GM19455 (cell line): Measurements from ENCODE around the gene ADAM8.
"Not testable (repeated sequence)": the region's sequence is repeated elsewhere in the genome, so short reads cannot be mapped to it uniquely, and the experiment has no call there.

Source experiments
- ATAC-seq: cut with Tn5 transposase; IDR thresholded peaks from one replicate; pipeline ENCODE4 v1.9.1; 2021; ENCODE audit not compliant: unreplicated experiment

The ADAM8 gene

DNA sequence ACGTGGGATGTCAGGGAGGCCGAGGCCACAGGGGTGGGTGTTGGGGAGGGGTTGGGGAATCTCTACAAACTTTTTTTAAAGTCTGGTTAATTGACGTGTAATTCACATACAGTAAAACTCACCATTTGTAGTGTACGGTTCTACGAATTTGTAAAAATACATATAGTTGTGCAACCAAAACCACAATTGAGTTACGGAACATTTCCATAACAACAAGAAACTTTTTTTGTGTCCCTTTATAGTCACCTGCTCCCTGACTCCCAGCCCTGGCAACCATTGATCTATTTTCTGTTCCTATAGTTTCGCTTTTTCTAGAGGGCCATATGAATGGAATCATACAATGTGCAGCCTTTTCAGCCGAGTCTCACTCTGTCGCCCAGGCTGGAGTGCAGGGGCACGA, 41.9 kb downstream of the ADAM8 start:
- ATAC-seq = not testable (repeated sequence)

DNA sequence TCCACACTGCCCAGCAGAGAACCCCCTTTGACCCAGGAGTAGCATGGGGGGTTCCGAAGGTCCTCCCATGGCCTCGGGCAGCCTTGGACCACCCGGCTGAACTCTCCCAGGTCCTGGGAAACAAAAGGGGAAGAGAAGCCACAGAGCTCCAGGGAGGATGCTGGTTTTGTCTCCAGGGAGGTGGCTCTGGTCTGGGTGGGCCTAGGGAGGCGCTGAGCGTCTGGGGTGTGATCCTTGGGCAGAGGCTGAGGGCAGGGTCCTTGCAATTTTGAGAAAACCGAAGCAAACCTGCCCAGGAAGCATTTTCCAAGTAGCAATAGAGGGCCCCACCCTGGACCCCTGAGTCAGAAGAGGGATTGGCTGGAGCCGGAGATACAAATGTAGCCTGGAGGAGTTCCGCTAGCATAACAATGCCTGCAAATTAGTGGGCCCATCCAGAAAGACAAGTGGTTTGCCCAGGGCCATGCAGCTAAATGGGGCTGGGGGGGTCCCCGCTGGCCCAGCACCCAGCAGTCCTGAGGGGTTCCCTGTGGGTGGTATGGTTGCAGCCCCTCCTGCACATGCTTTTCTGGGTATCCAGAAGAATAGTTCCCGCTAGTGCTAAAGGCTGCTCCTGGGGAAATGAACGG, 44.6 kb downstream of the ADAM8 start:
- no peak for ATAC-seq

DNA sequence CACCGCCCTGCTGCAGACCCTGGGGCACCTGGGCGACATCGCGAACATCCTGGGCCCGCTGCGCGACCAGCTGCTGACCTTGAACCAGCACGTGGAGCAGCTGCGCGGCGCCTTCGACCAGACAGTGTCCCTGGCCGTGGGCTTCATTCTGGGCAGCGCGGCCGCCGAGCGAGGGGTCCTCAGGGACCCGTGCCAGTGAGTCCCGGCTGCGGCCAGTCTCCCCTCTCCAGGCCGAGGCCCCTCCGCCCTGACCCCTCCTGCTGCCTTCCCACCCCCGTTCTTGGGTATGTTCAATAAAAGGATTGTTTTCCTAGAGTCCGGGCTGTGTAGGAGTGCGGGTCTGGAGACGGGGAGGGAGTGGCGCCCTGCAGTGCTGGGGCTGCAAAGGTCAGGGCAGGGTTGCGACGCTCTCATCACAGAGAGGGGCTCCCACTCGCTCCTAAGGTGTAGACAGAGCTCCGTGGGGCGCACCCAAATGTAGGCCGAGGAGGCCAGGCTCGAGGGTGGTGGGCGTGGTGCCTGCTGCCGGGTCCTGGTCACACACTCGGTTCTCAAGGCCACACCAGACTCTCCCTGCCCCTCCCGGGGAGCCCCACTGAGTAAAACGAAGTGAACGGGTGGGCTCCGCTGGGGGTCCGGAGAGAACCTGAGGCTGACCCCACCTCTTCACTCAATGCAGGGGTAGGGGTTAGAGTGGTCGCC, 45.3 kb downstream of the ADAM8 start:
- ATAC-seq = no peak

DNA sequence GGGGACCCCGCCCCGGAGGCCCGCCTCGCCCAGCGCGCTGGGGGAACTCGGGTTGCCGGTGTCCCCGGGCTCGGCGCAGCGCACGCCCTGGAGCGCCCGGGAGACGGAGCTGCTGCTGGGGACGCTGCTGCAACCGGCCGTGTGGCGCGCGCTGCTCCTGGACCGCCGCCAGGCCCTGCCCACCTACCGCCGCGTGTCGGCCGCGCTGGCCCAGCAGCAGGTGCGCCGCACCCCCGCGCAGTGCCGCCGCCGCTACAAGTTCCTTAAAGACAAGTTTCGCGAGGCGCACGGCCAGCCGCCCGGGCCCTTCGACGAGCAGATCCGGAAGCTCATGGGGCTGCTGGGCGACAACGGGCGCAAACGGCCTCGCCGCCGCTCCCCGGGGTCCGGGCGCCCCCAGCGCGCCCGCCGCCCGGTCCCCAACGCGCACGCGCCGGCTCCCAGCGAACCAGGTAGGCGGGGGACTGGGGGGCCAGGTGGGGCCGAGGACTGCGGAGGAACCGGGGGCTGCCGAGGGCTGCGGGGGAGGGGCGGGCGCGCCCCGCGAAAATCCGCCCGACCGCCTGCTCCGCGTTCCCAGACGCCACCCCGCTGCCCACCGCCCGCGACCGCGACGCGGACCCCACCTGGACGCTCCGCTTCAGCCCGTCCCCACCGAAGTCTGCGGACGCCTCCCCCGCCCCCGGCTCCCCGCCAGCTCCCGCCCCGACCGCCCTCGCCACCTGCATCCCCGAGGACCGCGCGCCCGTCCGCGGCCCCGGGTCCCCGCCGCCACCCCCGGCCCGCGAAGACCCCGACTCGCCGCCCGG, 46.1 kb downstream of the ADAM8 start:
- ATAC-seq = no peak

DNA sequence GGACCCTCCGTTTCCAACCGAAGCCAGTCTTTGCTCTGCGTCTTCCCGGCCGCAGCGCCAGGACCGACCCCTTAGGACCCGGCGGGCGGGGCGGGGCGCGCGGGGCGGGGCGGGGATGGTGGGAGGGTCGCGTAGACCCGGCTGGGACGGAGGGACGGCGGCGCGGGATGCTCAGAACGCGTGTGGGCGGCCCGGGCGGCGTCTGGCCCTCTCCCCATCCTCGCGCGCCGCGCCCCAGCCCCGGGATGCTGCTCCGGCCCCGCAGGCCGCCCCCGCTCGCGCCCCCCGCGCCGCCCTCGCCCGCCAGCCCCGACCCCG, 46.7 kb downstream of the ADAM8 start, which contains the start of gene UTF1:
UTF1 (plus strand) TSS at position 174 of the 318 bp plus-strand sequence; CDS start at position 246, 72 bp downstream.
- ATAC-seq = no peak

DNA sequence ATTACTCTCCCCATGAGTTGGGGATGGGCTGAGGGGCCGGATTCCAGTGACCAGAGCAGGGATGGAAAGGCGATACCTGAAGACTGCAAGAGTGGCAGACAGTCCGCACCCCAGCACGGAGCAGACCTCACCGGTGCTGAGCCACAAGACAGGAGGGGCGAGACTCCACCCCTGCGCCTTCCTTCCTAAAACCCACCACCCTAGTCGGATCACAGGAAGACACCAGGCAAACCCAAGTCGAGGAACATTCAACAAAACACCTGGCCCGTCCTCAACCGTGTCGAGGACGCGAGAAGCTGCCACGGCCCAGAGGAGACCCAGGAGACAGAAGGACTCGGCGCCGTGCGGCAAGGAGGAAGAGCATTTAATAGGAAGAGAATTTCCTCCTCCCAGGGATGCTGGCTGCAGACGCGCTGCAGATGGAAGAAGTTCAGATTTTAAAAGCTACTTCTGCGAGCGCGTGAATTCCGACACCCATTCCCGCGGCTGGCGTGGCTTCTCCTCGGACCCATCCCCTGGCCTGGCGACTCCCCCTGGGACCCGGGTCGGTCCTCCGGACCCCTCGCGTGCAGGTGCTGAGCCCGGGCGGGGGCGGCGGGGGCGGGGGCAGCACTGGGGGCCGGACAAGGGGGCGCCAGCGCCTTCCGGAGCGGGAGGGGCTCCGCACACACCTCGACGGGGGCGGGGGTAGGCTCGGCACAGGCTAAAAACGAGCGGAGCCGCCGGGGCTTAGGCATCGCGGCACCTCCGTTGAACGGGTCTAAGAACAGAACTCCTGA, 47.2 kb downstream of the ADAM8 start:
- no peak for ATAC-seq

DNA sequence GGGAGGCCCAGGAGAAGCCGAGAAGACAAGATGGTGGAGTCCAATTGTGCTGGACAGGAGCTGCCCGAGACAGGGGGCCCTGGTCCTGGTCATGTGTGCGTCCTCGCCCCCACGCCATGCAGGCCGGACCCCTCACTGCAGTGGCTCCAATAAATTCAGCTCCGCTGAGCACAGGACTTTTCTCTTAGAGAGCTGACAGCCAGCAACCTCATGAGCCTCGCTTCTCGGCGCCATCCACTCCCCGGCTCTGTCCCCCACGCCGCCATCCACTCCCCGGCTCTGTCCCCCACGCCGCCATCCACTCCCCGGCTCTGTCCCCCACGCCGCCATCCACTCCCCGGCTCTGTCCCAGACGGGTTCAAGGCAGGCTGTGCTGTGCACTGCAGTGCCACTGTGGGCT, 49.4 kb downstream of the ADAM8 start:
- ATAC-seq = no peak

DNA sequence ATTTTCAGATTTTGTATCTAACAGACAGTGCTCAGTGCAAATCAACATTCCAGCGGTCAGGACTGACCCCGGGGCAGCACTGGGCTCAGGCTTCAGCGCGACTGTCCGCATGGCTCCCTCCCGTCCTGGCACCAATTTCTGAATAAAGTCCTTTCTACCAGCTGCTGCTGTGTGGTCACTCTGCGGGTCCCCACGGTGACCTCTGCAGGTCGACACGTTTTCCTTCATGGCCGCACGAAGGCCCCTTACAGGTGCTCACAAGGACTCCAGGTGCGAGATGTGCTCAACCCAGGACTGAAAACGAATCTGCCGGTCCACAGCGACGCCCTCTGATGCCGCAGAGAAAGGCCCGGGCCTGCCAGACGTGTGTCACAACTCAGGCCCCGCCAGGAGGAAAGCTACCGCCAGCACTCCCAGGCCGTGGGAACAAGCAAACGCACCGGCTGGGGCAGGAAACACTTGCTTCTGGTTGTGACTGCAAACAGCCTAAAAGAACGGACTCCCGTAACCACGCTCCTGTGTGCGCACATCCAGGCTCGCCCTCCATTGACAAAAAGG, 50.3 kb downstream of the ADAM8 start:
- no peak for ATAC-seq

DNA sequence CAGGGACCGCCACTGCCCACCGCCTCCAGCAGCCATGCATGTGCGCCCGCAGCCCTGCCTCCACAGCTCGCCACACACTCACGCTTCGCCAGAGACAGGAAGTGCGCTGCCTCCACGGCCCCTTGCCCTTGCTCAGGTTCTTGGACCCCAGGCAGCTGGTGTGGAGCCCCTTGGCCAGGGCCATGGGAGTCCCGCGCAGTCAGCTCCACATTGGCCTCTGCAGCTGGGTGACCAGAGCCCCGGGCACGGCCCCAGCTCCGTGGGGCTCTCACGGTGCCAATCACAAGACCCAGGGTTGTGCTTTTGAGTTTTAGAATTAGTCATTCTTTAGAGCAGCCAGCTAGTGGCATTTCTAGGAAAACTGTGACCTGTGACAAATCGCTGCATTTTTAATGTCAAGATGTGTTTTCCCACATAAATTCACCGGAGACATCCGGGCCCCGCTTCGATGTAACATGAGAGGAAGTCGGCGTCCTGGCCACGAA, 50.9 kb downstream of the ADAM8 start:
- no peak for ATAC-seq

DNA sequence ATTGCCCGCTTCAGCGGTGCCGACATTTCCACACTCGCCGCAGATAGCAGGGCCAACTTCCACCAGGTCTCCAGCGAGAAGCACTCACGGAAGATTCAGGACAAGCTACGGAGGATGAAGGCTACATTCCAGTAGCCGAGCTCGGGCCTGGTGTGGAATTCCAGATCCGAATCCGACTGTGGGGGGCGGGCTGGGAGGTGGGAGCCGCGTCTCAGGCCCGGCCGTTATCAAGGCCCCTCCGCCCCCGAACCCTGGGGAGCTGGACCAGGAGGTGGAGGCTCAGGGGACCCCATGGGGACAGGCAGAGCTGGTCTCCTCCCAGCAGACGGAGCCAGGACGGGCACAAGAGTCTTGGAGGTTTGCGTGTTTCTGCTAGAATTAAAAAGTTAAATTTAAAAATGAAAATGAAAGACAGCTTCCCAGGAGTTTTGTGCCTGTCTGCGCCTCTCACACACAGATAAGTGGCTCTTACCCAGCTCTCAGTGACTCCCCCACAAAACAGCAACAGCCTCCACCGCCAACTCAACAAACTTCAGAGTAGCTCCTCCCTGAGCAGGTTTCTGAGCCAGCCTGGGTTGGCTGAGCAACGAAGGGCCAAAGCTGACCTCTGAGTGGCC, 51.8 kb downstream of the ADAM8 start:
- ATAC-seq = no peak

DNA sequence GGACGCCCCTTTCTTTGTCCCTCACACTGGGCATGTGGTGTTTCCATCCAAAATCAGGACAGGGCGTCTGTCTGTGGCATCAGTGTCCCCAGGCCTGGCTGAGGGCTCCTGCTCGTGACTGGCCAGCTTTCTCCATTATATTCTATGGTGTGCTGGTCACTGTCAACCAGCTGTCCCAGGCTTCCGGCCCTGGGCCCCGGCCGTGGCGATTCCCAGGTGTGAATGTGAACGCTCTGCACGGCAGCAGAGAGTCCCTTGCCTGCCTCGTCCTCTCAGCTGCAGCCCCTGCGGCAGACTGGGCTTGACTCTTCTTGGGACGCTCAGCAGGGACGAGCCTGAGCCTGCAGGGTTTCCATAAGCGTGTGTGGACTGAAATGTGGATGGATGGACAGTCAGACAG, 52.6 kb downstream of the ADAM8 start:
- no peak for ATAC-seq

DNA sequence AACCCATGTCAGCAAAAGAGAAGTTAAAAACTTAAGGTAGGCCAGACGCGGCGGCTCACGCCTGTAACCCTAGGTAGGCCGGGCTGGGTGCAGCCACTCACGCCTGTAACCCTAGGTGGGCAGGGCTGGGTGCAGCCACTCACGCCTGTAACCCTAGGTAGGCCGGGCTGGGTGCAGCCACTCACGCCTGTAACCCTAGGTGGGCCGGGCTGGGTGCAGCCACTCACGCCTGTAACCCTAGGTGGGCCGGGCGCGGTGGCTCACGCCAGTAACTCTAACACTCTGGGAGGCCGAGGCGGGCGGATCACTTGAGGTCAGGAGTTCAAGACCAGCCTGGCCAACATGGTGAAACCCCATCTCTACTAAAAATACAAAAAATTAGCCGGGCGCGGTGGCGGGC, 54.9 kb downstream of the ADAM8 start:
- ATAC-seq = not testable (repeated sequence)

DNA sequence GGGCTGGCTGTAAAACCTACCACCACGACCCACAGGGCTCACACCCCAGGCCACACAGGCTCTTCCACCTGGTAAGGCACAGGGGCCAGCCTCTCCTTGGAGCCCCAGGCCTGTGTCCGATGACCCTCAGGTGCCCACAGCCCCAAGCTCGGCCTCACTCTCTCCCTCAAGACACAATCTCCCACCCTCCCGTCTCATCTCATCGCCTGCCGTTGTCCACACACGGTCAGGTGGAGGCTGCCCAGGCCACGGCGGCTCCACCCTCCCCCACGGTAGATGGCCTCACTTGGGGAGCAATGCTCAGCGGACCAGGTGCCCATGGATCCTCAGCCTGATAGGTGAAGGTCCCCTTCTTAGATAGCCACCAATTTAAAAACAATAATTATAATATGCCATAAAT, 55.3 kb downstream of the ADAM8 start:
- no peak for ATAC-seq

DNA sequence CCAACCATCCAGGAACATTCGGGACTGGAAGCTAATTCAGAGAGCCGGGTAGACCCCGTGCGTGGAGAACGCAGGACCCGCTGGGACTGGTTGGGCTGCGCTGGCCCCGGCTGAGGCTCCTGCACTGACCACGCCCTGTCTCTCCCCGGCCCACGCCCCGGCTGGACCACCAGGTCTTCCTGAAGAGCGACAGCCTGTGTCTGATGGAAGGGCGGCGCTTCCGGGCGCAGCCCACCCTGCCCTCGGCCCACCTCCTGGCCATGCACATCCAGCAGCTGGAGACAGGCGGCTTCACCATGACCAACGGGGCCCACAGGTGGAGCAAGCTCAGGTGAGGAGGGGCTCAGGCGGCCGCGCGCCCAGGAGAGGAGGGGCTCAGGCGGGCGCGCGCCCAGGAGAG, 56.9 kb downstream of the ADAM8 start:
- no peak for ATAC-seq

DNA sequence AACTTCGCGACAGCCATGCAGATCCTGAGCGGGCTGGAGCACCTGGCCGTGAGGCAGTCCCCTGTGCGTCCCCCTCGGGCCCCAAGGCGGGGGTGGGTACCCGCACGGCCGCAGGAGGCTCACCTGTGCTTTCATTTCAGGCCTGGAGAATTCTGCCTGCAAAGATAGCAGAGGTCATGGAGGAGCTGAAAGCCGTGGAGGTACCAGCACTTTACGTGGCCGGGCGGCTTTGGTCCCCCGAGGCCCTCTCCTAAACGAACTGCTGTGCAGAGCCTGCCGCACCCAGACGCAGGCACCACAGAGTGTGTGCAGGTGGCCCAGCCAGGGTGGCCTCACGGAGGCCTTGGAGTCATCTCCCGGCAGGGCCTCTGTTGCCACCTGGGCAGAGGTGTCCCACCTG, 57.8 kb downstream of the ADAM8 start:
- ATAC-seq = no peak

DNA sequence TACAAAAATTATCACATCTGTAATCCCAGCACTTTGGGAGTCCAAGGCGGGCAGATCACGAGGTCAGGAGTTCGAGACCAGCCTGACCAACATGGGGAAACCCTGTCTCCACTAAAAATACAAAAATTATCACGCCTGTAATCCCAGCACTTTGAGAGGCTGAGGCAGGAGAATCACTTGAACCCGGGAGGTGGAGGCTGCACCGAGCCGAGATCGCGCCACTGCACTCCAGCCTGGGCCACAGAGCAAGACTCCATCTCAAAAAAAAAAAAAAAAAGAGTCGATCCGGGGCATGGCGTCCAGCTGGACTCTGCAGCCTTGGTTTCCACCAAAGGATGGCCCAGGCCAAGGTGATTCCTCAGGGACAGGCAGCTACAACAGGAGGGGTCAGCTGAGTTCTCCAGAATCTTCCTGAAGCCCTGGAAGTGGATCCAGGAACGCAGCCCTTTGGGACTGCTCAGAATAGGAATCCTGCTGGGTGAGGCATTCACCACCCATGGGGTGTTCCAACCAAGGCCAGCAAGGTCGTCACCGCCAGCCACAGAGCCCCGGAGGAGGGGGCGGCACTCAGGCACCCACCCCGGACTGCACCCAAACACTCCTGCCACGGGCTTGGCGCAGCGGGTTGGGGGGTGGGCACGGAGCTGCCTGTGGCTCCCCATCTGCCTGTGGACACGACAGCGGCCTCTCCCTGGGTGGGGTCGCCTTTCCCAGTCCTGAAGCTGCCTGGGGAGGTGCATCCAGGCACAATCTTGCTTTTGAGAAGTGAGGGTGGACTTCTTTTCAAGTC, 58.7 kb downstream of the ADAM8 start:
- ATAC-seq = no peak

DNA sequence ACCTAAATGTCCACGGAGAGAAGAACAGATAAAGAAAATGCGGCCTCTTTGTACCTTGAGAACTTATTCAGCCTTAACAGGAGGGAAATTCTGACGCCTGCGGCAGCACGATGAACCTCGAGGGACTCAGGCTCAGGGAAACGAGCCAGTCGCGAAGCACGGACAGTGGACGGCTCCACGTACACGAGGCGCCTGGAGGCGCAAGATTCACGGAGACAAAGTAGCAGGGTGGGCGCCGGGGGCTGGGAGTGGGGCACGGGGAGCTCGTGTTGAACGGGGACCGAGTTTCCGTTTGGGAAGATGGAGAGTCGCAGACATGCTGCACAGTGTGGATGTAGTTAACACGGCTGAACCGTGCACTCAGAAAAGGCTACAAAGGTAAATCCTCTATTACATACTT, 59.9 kb downstream of the ADAM8 start:
- no peak for ATAC-seq

DNA sequence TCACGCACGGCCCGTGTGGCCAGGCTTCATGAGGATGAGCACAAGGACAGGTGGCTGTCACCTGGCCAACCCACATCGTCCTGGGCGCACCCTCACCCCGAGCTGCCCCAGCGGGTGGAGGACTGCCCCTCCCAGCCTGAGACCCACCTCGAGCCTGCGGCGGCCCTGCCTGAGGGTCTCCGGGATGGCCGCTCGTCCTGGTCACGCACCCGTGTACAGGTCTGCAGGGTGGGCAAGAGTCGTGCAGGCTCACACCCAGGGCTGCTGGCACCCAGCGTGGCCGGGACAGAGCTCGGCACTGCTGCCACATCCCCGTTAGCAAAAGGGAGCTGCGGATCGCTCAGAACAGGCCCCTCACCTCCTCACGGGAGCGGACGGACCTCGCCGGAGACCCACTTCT, 61.1 kb downstream of the ADAM8 start:
- ATAC-seq = no peak

DNA sequence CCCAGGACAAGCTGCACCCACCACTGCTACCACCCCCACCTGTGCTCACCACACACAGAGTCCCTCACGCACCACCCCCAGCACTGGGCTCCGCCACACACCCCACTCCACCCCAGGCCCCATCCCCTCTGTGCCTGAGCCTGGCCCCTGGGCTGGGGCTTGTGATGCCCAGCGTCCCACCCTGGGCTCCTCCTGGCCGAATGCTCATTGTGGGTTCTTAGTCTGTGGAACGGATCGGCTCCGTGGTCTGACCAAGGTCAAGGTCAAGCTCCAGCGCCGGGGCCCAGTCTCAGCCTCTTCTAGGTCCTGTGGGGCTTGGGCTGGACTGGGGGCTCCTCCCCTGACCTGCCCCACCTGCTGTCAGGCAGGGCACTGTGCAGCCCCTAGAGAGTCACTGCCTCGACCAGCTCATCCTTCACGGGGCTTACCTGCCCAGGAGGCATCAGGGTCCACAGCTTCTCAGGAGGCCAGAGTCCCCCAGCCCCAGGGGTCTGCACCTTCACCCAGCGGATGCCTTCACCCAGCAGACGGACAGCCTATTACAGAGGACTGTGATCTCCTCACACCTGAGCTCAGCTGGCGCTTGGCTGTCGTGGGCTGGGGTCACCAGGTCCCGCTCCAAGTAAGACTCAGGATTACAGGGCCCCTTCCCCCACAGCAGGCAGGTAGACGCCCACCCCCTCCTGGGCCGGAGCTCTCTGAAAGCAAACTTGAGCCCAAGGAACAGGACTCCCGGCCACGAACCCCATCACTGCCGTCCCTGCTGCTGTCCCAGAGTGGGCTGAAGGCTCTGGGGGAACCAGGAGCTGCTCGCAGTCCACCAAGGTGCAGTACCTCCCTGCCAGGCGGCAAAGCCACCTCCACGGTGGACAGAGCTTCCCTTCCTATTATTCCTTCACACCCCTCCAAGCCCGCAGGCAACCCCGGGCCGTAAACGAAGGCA, 61.9 kb downstream of the ADAM8 start:
- no peak for ATAC-seq
